ENCODE results near the gene VWA8.
A peak's percentile ranks its signal among the peaks of the same experiment; 100 is the strongest.

Gene VWA8

DNA sequence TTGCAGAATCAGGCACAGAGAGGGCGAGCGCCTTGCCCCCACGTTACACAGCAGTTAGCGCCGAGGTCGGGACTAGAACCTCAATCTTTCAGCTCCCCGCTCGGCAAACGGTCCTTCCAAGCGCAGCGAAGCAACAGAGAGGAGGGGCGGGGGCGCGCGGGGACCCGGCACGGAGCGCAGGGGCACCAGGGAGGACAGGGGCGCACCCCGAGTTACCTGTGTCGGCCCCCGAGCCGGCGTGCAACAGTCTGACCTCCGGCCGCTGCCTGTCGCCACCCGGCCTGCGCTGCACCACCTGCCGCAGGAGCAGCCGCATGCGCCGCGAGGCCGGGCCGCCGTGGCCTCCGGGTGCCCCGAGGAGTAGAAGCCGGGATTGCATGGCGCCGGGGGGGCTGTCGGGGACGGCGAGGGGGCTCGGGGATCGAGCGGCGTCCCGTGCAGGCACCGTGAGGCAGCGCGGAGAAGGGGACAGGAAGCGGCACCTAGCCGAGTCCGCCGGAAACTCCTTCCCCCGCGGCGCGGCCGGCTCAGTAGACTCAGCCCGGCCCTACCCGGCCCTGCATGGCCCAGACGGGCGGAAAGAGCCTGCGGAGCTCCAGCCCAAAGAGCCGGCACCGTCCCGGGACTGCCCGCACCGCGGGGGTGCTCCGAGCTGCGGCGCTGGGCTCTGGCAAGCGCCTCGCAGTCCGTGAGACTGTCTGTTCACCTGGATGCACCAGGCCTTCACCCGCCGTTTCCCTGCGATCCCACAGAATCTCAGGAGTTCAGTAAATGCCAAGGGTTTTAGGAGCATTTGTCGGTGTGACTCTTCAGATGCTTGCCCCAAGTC is at the start of gene VWA8:
TSS of gene VWA8 (minus strand) at position 473 of the 829 bp plus-strand sequence. CDS start at position 379, 94 bp downstream.
- DNase-seq = peak; percentile 91

DNA sequence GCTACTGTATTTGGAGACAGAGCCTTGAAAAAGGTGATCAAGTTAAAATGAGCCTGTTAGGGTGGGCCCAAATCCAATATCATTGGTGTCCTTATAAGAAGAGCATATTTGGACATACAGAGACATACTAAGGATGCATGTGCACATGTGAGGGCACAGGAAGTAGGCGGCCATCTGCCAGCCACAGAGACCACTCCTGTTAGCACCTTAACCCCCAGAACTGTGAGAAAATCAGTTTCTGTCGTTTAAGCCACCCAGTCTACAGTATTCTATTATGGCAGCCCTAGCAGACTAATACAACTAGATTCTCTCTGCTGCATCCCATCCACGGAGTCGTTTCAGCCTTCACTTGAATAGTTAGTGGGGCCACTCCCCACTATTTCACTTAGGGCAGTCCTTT is 48.1 kb upstream of the VWA8 start:
- DNase-seq = no peak

- DNase-seq = no peak
Measured at GRCh38 chr13:42007844-42008243, 46.9 kb upstream of the VWA8 start.

GRCh38 chr13:42002066-42002465 is 41.2 kb upstream of the VWA8 start:
- no peak for DNase-seq

DNA sequence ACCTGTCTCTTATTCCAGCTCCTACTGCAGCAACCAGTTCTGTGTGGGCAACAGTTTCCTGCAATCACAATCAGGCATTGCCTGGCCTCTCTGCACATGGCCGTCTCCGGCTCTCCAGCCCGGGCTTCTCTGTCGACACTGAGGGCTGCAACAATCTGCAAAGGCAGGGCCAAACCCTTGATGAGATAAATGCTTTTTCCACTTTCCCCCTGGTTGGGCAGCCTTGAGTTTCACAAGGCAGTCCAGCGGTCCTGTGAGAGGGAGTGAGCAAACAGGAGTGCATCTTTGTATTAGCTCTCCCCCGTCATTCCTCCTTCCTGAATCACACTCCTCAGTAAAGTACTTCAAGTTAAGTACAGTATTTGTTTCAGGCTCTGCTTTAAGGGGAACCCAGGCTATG is 40.7 kb upstream of the VWA8 start:
- no peak for DNase-seq

GRCh38 chr13:42000846-42001245 is 39.9 kb upstream of the VWA8 start:
- DNase-seq = no peak

DNA sequence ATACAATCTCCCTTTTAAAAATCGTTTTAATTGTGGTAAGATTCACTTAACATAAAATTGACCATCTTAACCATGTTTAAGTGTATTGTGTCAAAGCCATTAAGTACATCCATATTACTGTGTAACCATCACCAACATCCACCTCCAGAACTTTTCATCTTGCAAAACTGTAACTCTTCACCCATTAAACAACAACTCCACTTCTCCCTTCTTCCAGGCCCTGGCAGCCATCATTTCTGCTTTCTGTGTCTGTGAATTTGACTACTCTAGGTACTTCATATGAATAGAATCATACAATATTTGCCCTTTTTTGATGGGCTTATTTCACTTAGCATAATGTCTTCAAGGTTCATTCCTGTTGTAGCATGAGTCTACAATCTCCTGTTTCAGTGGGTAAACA is 36.5 kb upstream of the VWA8 start:
- no peak for DNase-seq

DNA sequence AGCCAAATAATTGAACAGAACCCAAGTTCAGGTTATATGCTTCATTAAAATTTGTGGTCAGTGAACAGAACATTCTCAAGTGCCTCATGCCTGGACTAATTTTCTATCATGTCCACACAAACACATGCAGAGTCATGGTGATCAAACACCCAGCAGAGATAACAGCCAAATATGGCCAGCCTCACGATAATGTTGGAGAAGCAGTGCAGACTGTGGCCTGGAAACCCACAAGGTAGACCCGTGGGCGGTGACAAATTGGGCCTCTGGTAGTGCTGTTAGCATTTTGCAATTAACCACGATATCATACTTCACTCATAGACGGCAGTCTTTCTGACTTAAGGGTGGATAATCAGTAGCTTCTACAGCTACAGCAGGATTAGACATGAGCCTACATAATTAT is 35.0 kb upstream of the VWA8 start:
- no peak for DNase-seq

- DNase-seq = no peak
Measured at GRCh38 chr13:41995336-41995735, 34.4 kb upstream of the VWA8 start.

DNA sequence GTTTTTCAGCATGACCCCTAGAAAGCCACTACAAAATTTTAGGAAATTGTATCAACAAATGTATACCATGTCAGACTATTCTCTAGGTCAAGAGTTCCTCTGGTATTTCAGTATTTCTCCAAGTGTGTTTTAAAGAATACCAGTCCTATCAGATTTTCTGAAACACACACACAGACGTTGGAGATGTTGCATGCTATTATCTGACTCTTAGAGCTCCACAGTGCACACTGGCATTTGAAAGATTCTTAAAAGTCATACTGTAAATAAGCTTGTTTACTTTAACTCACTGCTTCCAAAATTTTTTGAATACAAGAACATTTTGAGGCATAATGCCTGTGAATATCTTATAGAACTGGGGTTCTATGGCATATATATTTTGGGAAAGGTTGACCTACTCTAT is 33.8 kb upstream of the VWA8 start:
- no peak for DNase-seq

DNA sequence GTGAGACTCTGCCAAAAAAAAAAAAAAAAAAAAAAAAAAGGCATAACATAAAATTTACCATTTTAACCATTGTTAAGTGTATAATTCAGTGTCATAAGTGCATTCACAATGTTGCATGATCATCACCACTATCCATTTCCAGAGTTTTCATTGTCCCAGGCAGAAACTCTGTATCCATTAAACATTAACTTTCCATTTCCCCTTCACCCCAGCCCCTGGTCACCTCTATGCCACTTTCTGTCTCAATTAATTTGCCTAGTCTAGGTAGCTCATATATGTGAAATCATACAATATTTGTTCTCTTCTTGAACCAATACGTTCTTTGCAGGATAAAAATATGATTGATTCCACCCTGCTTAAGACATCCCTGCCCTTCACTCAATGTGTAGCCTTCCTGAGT is 31.0 kb upstream of the VWA8 start:
- no peak for DNase-seq

DNA sequence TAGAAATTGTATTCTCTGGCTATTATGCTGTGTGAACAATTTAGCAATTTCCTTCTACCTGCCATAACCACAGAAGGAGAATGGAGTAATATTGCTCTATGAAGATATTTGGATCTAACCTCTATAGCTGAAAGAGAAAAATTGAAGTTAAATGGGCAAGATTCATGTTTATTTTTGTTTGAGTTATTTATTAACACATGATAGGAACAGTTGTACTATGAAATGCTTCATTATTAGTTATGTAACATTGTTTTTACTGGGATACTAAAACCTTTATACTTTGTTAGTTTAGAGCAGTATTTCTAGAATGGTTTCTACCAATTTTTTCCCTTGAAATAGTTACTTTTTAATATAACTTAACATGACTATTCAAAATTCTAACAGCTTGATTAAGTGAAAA is 27.3 kb upstream of the VWA8 start:
- no peak for DNase-seq

DNA sequence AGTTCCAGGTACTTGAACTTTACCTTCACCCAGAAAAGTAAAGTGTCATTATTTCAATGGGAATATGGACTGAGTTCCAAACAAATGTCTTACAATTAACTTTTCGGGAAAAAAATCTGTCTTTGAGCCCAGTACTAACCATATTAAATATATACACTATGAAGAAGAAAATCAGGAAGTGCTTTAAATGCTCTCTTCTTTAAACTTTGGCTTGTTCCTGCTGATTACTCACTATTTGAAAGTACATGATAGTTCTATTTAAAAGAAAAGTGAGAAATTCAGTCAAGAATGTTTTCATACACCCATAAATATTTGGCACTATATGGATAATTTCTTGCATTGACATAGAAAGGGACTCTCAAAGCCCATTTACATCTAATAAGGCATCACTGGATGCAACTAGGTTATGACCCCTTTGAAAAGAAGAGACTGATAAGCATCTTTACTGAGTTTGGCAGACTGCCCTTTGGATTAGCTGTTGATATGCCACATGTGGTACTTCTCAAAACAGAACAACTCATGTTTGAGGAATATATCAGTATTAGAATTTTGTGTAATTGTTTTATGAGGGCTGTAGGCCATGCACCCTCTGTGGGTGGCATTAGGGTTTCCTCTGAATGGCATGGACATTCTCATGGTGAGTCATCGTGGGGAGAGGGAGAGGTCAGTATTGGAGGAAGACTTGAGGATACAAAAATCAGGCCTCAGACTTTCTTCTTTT is 25.0 kb upstream of the VWA8 start:
- no peak for DNase-seq

GRCh38 chr13:41981951-41982715 is 21.2 kb upstream of the VWA8 start:
- DNase-seq = no peak

DNA sequence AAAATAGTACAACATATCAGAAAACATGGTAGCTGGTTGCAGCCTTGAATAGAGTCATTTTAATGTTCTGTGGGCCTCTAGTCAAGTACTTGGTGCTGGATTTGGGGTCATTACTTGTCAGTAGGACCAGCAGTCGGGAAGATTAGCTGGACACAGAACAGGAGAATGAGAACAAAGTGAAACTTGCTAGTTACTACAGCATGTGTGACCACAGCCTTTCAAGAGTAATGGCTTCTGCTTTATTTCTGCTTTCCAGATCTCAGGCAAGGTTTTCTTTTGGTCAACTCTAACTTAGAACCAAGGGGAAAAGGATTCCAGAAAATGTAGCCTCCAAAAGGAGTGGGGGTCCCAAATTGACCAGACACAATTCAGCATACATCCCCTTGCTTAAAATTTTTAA is 17.1 kb upstream of the VWA8 start:
- DNase-seq = no peak

DNA sequence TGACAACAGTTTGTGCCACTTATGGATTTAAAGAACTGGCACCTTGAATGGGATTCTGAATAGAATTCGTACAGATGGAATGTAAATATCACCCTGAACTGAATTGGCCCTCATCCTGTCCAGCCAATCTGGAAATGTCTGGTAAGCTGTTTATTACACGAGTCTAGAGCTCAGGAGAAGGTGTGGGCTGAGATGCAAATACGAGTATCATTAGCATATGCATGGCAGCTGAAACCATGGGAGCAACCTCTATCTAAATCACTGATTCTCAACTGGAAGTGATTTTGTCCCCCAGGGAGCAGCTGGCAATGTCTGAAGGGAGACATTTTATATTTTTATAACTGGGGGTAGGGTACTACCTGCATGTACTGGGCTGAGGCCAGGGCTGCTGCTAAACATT is 15.6 kb upstream of the VWA8 start:
- DNase-seq = no peak

GRCh38 chr13:41974262-41974900 is 13.5 kb upstream of the VWA8 start:
- no peak for DNase-seq

DNA sequence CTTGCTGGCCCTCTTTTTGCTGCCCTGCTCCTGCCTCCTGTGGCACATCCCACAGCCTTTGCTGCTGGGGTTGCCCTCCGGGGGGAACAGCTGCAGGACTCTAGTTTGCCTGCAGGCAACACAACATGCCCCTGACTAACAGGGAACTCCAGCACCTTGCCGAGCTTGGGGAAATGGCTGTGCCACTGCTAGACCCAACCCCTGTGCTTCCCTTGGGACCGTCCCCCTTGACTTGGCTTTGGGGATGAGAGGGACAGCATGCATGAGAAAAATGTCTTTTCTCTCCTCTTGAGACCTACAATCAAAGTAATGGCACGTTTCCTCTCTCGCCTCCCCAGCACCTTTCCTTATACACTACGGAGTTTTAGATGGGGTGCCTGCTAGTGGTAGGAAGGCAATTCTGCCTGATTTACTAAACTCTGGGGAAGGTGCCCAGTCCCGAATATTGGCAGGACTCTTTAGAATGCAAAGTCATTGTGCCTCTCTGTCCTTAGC is 12.4 kb upstream of the VWA8 start:
- DNase-seq = no peak

DNA sequence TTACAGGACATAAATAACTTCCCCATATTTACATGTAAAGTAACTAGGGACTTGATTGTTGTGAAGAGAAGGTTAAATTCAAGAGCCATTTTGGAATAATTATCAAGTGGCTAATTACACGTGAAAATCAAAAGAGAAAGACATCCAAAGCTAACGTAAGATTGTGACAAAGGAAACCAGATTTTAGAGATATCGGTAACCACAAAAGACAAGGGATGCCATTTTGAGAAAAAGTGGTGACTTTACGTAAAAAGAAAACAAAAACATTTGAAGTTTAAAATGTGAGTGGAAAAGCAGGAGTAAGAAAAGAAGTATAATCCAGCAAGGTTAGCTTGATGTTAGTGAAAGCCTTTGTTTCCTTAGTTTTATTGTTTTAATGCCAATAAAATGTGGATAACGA is 10.9 kb upstream of the VWA8 start:
- DNase-seq = no peak

GRCh38 chr13:41970918-41971317 is 10.0 kb upstream of the VWA8 start:
- DNase-seq = no peak

- no peak for DNase-seq
Measured at GRCh38 chr13:41970022-41970421, 9.1 kb upstream of the VWA8 start.

- no peak for DNase-seq
Measured at GRCh38 chr13:41969072-41969471, 8.2 kb upstream of the VWA8 start.

GRCh38 chr13:41966671-41967070 is 5.8 kb upstream of the VWA8 start:
- no peak for DNase-seq

Data from retina (tissue), 1 donor.